Measurements from ENCODE around the gene FFAR2.

The FFAR2 gene

GRCh38 chr19:35500611-35501010, 52.6 kb downstream of the FFAR2 start:
- Histone ChIP-seq H3K27me3 (ENCODE audit: insufficient read depth, low read depth) (peaks cover 69% of the 10 kb centered on the region; the same call in 1 of the 2 replicates), H3K36me3 (ENCODE audit: insufficient read depth) (no peaks in the 10 kb centered on the region), H4K20me1 (ENCODE audit: insufficient read depth) (no peaks in the 10 kb centered on the region), H3K9ac (no peak overlapping the region), H3K4me1 (ENCODE audit: low read depth, poor library complexity, severe bottlenecking) (no peaks in the 10 kb centered on the region), H3K79me2 (ENCODE audit: insufficient read depth, low read depth) (no peaks in the 10 kb centered on the region), H3K4me2 (no peak overlapping the region), H3K27ac (no peak overlapping the region), H3K4me3 (IDR thresholded peaks at IDR 0.05; ENCODE audit: insufficient read depth, low read depth, low read length) (no peak overlapping the region), H2AFZ (ENCODE audit: low read depth) (no peak overlapping the region)
- no peak for TF ChIP-seq CTCF (conservative IDR thresholded peaks at IDR 0.05; ENCODE audit: low read depth, low read length)

All from KMS-11 (cell line).